Measurements from ENCODE around the gene TRIP13. TPM values are rescaled to one million over a fixed set of nuclear protein-coding genes. Genes with fewer than 3 reads are reported as not detected.

TRIP13 gene
- polyA plus RNA-seq, 1 donor from 2014 or later: 2.1 TPM

DNA sequence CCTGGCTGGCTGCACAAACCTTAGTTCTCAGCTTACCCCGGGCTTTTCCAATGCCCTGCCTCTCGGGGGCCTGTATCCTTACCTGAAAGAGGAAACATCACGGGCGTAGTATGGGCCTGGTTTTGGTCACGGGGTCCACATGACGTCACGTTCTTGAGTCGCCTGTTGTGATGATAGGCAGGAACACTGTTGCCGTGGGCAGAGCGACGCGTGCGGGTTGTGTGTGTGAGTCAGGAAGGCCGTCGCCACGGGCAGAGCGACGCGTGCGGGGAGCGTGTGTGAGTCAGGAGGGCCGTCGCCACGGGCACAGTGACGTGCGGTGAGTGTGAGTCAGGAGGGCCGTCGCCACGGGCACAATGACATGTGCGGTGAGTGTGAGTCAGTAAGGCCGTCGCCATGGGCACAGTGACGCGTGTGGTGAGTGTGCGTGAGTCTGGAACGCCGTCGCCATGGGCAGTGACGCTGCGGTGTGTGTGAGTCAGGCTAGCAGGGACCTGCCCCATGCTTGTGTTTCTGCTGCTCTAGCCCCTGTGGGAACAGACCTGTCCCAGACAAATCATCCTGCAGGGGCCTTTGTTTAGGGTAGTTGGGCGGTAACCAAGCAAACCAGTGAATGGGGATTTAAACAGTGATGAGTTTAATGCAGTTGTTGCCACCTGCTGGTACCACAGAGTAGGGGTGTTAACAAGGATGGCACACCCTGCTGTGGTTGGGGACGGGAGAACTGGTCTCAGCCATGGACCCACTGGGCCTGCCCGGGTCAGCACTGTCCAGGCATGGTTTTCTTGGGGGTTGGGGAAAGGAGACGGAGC lies 19.8 kb downstream of the TRIP13 start:
- H4K20me1 ChIP-seq (ENCODE audit: insufficient read depth): no peaks in the 10 kb centered on the region
- no peak overlapping the region for H3K4me2 ChIP-seq (ENCODE audit: low read length)
- no peaks in the 10 kb centered on the region for H3K27me3 ChIP-seq (ENCODE audit: insufficient read depth, low read depth, low read length)
- H3K36me3 ChIP-seq (ENCODE audit: insufficient read depth, low read length): no peaks in the 10 kb centered on the region
- H3K9me2 ChIP-seq (ENCODE audit: insufficient read depth, low read length): no peaks in the 10 kb centered on the region
- H2AFZ ChIP-seq (ENCODE audit: low read depth, low read length): no peak overlapping the region
- no peak overlapping the region for H3K27ac ChIP-seq (ENCODE audit: low read length)
- no peaks in the 10 kb centered on the region for H3K79me2 ChIP-seq (replicated peaks; ENCODE audit: insufficient read depth, low read length)
- no peak overlapping the region for H3K9ac ChIP-seq (ENCODE audit: low read length)
- no peaks in the 10 kb centered on the region for H3F3A ChIP-seq (ENCODE audit: insufficient read depth, low read length, poor library complexity, severe bottlenecking)
- H3K4me3 ChIP-seq (ENCODE audit: low read length): no peak overlapping the region
- TF ChIP-seq, protein P1, sequence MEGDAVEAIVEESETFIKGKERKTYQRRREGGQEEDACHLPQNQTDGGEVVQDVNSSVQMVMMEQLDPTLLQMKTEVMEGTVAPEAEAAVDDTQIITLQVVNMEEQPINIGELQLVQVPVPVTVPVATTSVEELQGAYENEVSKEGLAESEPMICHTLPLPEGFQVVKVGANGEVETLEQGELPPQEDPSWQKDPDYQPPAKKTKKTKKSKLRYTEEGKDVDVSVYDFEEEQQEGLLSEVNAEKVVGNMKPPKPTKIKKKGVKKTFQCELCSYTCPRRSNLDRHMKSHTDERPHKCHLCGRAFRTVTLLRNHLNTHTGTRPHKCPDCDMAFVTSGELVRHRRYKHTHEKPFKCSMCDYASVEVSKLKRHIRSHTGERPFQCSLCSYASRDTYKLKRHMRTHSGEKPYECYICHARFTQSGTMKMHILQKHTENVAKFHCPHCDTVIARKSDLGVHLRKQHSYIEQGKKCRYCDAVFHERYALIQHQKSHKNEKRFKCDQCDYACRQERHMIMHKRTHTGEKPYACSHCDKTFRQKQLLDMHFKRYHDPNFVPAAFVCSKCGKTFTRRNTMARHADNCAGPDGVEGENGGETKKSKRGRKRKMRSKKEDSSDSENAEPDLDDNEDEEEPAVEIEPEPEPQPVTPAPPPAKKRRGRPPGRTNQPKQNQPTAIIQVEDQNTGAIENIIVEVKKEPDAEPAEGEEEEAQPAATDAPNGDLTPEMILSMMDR (IDR thresholded peaks at IDR 0.05; ENCODE audit: poor library complexity, severe bottlenecking): peak; percentile 17
- no peak for TF ChIP-seq EP300 (conservative IDR thresholded peaks at IDR 0.05; ENCODE audit: poor library complexity, severe bottlenecking)
- no peaks in the 10 kb centered on the region for H3K9me3 ChIP-seq (ENCODE audit: low read length)

DNA sequence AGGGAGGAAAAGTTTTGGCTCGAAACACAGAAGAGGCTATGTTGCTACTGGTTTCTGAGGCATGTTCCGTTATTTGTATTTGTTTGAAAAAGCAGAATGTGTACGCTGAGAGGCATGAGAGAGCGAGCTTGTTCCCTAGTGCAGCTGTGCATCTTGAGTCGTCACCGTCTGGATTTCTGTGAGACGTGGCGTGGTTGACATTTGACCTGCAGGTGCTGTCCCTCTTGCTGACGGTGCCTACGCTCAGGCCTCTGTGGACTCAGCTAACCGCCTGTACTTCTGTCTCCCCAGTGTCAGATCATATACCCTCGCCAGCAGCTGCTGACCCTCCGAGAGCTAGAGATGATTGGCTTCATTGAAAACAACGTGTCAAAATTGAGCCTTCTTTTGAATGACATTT lies 21.5 kb downstream of the TRIP13 start:
- Histone ChIP-seq H3K27me3 (ENCODE audit: insufficient read depth, low read depth, low read length) (no peaks in the 10 kb centered on the region), H3K4me3 (ENCODE audit: low read length) (no peak overlapping the region), H3F3A (ENCODE audit: insufficient read depth, low read length, poor library complexity, severe bottlenecking) (no peaks in the 10 kb centered on the region)

More for the DNA sequence above, 21.5 kb downstream of the TRIP13 start:
- no peaks in the 10 kb centered on the region for H3K9me2 ChIP-seq (ENCODE audit: insufficient read depth, low read length)
- no peak overlapping the region for H2AFZ ChIP-seq (ENCODE audit: low read depth, low read length)
- H3K4me2 ChIP-seq (ENCODE audit: low read length): no peak overlapping the region
- H3K9ac ChIP-seq (ENCODE audit: low read length): no peak overlapping the region
- no peaks in the 10 kb centered on the region for H4K20me1 ChIP-seq (ENCODE audit: insufficient read depth)
- H3K9me3 ChIP-seq (ENCODE audit: low read length): no peaks in the 10 kb centered on the region
- no peak for TF ChIP-seq EZH2 (IDR thresholded peaks at IDR 0.05; ENCODE audit: borderline replicate concordance, insufficient read depth, low read length, poor library complexity, severe bottlenecking)
- TF ChIP-seq RAD21 (conservative IDR thresholded peaks at IDR 0.05): no peak
- TF ChIP-seq POLR2AphosphoS5 (IDR thresholded peaks at IDR 0.05): no peak
- TF ChIP-seq, protein P2, sequence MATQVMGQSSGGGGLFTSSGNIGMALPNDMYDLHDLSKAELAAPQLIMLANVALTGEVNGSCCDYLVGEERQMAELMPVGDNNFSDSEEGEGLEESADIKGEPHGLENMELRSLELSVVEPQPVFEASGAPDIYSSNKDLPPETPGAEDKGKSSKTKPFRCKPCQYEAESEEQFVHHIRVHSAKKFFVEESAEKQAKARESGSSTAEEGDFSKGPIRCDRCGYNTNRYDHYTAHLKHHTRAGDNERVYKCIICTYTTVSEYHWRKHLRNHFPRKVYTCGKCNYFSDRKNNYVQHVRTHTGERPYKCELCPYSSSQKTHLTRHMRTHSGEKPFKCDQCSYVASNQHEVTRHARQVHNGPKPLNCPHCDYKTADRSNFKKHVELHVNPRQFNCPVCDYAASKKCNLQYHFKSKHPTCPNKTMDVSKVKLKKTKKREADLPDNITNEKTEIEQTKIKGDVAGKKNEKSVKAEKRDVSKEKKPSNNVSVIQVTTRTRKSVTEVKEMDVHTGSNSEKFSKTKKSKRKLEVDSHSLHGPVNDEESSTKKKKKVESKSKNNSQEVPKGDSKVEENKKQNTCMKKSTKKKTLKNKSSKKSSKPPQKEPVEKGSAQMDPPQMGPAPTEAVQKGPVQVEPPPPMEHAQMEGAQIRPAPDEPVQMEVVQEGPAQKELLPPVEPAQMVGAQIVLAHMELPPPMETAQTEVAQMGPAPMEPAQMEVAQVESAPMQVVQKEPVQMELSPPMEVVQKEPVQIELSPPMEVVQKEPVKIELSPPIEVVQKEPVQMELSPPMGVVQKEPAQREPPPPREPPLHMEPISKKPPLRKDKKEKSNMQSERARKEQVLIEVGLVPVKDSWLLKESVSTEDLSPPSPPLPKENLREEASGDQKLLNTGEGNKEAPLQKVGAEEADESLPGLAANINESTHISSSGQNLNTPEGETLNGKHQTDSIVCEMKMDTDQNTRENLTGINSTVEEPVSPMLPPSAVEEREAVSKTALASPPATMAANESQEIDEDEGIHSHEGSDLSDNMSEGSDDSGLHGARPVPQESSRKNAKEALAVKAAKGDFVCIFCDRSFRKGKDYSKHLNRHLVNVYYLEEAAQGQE (IDR thresholded peaks at IDR 0.05; ENCODE audit: borderline replicate concordance): no peak
- TF ChIP-seq TAF1 (IDR thresholded peaks at IDR 0.05; ENCODE audit: low read depth): no peak
- no peak for TF ChIP-seq SMC3 (conservative IDR thresholded peaks at IDR 0.05; ENCODE audit: poor library complexity)
- no peak for TF ChIP-seq MXI1 (conservative IDR thresholded peaks at IDR 0.05; ENCODE audit: poor library complexity, severe bottlenecking)
- TF ChIP-seq, protein P1 (IDR thresholded peaks at IDR 0.05; ENCODE audit: poor library complexity, severe bottlenecking): no peak
- no peak for TF ChIP-seq EP300 (conservative IDR thresholded peaks at IDR 0.05; ENCODE audit: poor library complexity, severe bottlenecking)
- H3K27ac ChIP-seq (ENCODE audit: low read length): no peak overlapping the region
- H3K36me3 ChIP-seq (ENCODE audit: insufficient read depth, low read length): no peaks in the 10 kb centered on the region
- no peaks in the 10 kb centered on the region for H3K79me2 ChIP-seq (replicated peaks; ENCODE audit: insufficient read depth, low read length)
